ENCODE measurements around the gene ETF1.

- TF ChIP-seq CTCF (IDR thresholded peaks at IDR 0.05; ENCODE audit: low read depth, low read length): no peak
- no peak for TF ChIP-seq POLR2A (IDR thresholded peaks at IDR 0.05; ENCODE audit: extremely low read depth, insufficient read length)
- no peak for TF ChIP-seq MYC (IDR thresholded peaks at IDR 0.05; ENCODE audit: low read depth, low read length)
Observed at GRCh38 chr5:138514021-138514420, 29.0 kb downstream of the ETF1 start.

Data from NB4 (cell line).